HCT116 (cell line): ENCODE measurements around the gene PIK3CA.

Experiments used
- EGR1 ChIP-seq: IDR thresholded peaks from 2 replicates; pipeline ENCODE4 v1.6.1; 2012; ENCODE audit warnings: low read depth
- EZH2 ChIP-seq: fragments of 200-600 bp; sonication (generic); IDR thresholded peaks from 2 replicates; pipeline ENCODE4 v1.6.1; 2017; ENCODE audit warnings: antibody characterized with exemption, mixed run types
- POLR2A ChIP-seq: IDR thresholded peaks from 2 replicates; pipeline ENCODE4 v1.7.0; 2011; ENCODE audit warnings: borderline replicate concordance; ENCODE audit not compliant: insufficient read depth, insufficient read length; ENCODE audit errors: extremely low read depth
- ZBTB33 ChIP-seq: IDR thresholded peaks from 2 replicates; pipeline ENCODE4 v1.6.1; 2011; ENCODE audit warnings: mild to moderate bottlenecking, low read length, moderate library complexity; ENCODE audit not compliant: insufficient replicate concordance; ENCODE audit errors: extremely low read depth
- TF ChIP-seq, protein P1 (sequence below), 3 experiments: fragments of 200-600 bp in 1 of 3; sonication (generic) in 1 of 3; IDR thresholded peaks in 2 of 3; conservative IDR thresholded peaks in 1 of 3; 2 replicates each; pipeline ENCODE4 v1.5.1; 2012 to 2017; ENCODE audit warnings: low read depth in 2 of 3, low read length in 2 of 3, antibody characterized with exemption in 1 of 3, borderline replicate concordance in 1 of 3, control low read depth in 1 of 3, mild to moderate bottlenecking in 1 of 3, mixed read lengths in 1 of 3, mixed run types in 1 of 3, moderate library complexity in 1 of 3; ENCODE audit not compliant: insufficient read depth in 1 of 3
- TF ChIP-seq, protein P2 (sequence below): IDR thresholded peaks from 2 replicates; pipeline ENCODE4 v1.6.1; 2012

- TF ChIP-seq, protein P1, sequence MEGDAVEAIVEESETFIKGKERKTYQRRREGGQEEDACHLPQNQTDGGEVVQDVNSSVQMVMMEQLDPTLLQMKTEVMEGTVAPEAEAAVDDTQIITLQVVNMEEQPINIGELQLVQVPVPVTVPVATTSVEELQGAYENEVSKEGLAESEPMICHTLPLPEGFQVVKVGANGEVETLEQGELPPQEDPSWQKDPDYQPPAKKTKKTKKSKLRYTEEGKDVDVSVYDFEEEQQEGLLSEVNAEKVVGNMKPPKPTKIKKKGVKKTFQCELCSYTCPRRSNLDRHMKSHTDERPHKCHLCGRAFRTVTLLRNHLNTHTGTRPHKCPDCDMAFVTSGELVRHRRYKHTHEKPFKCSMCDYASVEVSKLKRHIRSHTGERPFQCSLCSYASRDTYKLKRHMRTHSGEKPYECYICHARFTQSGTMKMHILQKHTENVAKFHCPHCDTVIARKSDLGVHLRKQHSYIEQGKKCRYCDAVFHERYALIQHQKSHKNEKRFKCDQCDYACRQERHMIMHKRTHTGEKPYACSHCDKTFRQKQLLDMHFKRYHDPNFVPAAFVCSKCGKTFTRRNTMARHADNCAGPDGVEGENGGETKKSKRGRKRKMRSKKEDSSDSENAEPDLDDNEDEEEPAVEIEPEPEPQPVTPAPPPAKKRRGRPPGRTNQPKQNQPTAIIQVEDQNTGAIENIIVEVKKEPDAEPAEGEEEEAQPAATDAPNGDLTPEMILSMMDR (IDR thresholded peaks at IDR 0.05 in 2 of 3, conservative IDR thresholded peaks at IDR 0.05 in 1 of 3; ENCODE audit: borderline replicate concordance in 1 of 3, insufficient read depth in 1 of 3, low read depth in 2 of 3, low read length in 2 of 3) = no peak
- TF ChIP-seq EGR1 = no peak
- no peak for TF ChIP-seq EZH2
- TF ChIP-seq, protein P2, sequence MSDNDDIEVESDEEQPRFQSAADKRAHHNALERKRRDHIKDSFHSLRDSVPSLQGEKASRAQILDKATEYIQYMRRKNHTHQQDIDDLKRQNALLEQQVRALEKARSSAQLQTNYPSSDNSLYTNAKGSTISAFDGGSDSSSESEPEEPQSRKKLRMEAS = no peak
- no peak for TF ChIP-seq POLR2A
- TF ChIP-seq ZBTB33 = no peak
These were observed 42.4 kb downstream of the PIK3CA start for GRCh38 chr3:179190581-179190980.
